LNCAP (cell line): Measurements from ENCODE around the gene CPNE5.

Experiments used
- TF ChIP-seq, protein P1 (sequence below): fragments of 450-650 bp; IDR thresholded peaks from 2 replicates; pipeline ENCODE4 v1.5.1; 2017; ENCODE audit warnings: mild to moderate bottlenecking

Gene CPNE5

DNA sequence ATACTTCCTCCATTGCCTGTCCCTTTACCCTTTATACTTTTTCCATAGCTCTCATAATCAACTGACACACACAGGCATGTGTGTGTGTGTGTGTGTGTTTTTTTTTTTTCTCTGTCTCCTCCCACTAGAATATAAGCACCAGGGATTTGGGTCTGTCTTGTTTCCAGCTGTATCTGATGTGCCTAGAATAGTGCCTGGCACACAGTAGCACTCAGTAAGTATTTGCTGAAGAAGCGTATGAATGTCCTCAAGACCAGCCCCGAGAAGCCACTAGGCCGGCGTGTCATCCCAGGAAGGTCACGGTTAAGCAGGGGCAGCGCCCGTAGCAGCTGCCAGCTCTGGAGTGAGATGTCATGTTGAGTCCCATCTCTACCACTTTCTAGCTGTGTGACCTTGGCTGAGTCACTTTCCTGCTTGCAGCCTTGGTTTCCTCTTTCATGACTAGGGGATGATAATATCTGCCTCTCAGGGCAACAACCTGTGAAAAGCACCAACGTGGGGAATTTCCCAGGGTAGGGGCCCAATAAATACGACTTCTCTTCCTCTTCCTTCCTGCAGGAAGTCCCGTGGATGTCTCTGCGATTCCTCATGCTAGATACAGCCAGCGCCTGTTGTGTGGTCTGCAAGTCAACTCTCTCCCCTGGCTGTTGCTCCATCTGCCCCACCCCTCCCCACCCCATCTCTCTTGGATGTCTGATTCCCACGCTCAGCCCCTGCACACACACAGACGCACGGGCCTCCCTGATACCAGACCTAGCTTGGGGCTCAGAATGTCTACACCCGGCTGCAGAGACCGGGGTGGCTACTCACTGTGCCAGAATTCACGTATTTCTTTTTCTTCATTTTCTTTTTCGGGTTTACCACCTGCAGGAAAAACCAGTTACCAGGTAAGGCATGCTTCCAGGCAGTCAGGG, 83.6 kb downstream of the CPNE5 start:
- TF ChIP-seq, protein P1, sequence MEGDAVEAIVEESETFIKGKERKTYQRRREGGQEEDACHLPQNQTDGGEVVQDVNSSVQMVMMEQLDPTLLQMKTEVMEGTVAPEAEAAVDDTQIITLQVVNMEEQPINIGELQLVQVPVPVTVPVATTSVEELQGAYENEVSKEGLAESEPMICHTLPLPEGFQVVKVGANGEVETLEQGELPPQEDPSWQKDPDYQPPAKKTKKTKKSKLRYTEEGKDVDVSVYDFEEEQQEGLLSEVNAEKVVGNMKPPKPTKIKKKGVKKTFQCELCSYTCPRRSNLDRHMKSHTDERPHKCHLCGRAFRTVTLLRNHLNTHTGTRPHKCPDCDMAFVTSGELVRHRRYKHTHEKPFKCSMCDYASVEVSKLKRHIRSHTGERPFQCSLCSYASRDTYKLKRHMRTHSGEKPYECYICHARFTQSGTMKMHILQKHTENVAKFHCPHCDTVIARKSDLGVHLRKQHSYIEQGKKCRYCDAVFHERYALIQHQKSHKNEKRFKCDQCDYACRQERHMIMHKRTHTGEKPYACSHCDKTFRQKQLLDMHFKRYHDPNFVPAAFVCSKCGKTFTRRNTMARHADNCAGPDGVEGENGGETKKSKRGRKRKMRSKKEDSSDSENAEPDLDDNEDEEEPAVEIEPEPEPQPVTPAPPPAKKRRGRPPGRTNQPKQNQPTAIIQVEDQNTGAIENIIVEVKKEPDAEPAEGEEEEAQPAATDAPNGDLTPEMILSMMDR: no peak

DNA sequence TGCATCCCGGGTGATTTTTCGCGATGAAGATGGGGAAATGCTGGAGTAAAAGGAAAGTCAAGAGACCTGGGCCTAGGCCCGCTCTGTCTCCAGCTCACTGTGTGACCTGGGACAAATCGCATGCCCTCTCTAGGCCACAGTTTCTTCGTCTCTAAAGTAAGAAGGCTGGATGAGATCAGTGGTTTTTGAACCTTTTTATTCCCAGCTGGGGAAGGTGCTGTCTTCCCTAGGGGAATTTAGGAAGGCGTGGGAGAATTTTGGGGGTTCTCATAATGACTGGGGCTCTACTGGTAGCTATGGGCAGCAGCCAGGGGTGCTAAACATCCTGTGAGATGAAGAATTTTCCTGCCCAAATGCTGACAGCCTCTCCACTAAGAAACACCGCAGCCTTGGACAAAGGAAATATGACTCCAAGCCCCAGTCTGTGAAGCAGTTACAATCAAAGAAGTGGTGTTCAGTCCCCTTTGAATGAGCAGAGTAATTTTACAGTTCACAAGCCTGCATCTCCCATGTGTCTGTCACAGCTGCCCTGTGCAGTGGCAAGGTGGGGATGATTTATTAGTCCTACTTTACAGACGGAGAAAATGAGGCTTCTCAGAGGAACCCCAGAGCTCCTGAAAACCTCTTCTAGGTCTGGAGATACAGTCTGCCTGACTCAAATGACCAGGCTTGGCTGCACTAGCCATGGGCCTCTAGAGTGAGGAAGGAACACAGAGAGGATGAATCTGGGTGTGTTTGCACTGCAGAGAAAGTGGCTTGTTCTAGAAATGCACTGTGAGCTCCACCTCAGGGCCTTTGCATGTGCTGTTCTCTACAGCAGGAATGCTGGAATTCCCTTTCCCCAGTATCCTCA, 84.4 kb downstream of the CPNE5 start:
- TF ChIP-seq, protein P1: no peak

DNA sequence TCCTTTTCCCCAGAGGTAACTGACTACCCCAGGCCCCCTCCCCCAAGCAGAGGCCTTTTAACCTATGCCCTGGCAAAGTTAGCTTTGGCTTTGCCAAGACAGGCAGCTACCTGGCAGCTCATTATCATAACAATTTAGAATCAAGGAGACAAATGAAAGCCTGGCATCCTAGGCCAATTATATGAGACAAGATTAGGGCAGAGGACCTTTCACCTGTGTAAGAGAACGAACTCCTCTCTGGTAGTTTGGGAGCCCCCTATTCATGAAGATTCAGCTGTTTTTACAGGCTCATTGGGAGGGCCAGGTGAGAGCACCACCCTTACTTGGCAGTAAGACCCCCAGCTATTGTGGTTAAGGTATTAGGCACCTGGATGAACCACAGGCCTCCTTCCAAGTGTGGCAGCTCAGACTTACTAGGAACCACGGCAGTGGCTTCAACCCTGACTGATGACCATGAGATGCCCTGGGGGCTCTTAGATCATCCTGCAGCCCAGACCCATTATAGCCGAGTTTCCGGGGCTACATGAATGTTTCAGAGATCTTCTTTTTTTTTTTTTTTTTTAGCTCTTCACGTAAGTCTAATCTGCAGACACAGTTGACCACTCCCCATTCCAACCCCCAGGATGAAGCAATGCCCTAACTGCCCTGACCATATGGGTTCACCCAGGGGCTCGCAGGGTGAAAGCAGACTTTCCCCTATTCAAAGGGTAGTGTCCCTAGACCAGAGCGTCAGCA, 85.4 kb downstream of the CPNE5 start:
- TF ChIP-seq, protein P1: no peak

DNA sequence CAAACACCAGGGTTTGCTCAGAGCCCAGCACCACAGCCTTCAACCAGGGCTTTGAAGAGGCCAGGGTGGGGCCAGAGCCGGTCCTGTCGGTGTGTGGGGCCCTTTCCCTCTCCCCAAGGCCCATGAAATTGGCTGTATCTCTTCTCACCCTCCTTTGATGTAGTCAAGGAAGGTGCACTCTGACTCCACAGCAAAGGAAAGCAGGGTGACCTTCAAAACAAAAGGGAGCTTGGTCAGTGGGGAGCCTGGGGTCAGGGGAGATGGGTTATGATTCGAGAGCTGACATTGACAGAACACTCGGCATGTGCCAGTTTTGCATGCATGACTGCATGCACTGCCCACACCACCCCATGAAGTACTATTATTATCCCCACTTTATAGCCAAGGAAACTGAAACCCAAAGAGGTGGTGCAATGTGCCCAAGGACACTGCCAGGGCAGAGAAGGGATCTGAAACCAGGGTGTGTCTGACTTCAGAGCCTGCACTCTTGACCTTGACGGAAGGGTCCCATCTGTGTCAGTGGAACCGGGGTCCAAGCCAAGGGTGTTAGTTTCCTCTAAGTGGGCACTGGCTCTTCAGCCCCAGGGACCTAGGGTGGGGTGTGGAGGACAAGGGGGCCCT, 86.2 kb downstream of the CPNE5 start:
- TF ChIP-seq, protein P1: no peak

DNA sequence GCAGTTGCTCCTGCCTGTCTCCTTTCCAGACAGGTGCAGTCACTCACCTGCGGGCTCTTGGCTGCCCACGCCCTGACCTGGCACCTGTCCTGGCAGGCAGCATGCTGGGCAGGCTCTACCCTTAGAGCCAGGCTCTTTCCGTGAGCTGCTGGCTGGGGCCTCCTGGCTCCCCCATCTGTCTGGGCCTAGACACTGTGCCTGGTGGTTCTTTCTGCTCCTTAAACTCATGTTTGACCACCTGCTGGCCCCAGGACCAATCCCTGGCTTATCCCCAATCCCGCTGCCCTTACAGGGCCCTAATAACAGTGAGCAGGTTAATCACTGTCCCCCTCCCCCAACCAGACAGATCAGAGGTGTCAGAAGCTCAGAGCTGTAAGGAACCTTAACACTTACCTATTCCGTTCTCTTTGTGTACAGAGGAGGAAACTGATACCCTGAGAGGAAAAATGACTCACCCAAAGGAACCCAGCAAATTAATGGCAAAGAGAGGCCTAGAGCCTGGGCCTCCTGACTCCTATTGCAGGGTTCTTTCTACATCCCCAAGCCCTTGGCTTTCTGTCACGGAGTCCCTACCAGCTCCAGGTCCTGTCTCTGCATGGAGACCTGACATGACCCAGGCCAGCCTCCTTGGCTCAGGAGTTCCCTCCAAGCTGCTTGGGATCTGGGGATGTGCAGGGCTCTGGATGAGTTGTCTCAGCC, 86.9 kb downstream of the CPNE5 start:
- TF ChIP-seq, protein P1: no peak

DNA sequence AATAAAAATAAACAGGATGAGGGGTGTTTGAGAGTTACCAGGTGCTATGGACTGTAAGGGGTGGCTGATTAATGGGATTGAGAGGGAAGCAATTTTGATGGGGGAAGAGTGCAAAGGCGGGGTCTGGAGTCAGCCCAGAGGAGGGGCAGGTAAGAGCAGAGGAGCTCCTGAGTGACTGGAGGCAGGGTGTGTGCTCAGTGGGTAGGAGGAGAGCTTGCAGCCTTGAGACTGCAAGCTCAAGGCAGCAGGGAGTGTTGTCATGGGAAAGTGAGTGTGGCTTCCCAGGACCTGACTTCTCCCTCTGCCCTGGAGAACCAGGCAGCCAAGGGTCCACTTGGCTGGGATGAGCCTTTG, 87.4 kb downstream of the CPNE5 start:
- TF ChIP-seq, protein P1: no peak
